Omental fat pad (tissue), 4 donors: Measurements from ENCODE around the gene CPLANE1. TPM values are rescaled to one million over a fixed set of nuclear protein-coding genes. Genes with fewer than 3 reads are reported as not detected.

Source experiments
- ATAC-seq: fragments of 150-250 bp; one replicate; pipeline ENCODE4 v1.9.1; 2016; ENCODE audit warnings: mild to moderate bottlenecking, moderate library complexity; ENCODE audit not compliant: low FRiP score
- DNase-seq: peaks from one replicate; pipeline ENCODE4 v3.0.0-alpha.2; 2019; ENCODE audit warnings: low spot score
- total RNA-seq, 4 donors: library from RNA; depleted of rRNA; stranded (reverse); fragments of >200 nt; gene quantifications; one replicate each; pipeline ENCODE4 v1.1.0, GENCODE V29; 2016
- TF ChIP-seq, protein P1 (sequence below), 3 donors: fragments of 450-650 bp; IDR thresholded peaks; one replicate each; pipeline ENCODE4 v1.5.1; 2016 to 2017; ENCODE audit warnings: antibody characterized with exemption in 3 of 3, mild to moderate bottlenecking in 3 of 3, moderate library complexity in 2 of 3

CPLANE1 gene
- total RNA-seq, 4 donors from 2014 or later, result 15.9 to 32.6 (median 27.1) TPM

DNA sequence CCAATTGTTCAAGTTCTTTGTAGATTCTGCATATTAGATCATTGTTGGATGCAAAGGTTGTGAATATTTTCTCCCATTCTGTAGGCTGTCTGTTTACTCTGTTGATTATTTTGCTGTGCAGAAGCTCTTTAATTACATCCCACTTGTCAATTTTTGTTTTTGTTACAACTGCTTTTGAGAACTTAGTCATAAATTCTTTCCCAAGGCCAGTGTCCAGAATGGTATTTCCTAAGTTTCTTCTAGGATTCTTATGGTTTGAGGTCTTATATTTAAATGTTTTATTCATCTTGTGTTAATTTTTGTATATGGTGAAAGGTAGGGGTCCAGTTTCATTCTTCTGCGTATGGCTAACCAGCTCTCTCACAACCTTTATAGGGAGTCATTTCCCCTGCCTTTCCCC lies 116.5 kb downstream of the CPLANE1 start:
- TF ChIP-seq, protein P1, sequence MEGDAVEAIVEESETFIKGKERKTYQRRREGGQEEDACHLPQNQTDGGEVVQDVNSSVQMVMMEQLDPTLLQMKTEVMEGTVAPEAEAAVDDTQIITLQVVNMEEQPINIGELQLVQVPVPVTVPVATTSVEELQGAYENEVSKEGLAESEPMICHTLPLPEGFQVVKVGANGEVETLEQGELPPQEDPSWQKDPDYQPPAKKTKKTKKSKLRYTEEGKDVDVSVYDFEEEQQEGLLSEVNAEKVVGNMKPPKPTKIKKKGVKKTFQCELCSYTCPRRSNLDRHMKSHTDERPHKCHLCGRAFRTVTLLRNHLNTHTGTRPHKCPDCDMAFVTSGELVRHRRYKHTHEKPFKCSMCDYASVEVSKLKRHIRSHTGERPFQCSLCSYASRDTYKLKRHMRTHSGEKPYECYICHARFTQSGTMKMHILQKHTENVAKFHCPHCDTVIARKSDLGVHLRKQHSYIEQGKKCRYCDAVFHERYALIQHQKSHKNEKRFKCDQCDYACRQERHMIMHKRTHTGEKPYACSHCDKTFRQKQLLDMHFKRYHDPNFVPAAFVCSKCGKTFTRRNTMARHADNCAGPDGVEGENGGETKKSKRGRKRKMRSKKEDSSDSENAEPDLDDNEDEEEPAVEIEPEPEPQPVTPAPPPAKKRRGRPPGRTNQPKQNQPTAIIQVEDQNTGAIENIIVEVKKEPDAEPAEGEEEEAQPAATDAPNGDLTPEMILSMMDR (IDR thresholded peaks at IDR 0.05), result no peak
- DNase-seq (no peak), ATAC-seq (no peak)

DNA sequence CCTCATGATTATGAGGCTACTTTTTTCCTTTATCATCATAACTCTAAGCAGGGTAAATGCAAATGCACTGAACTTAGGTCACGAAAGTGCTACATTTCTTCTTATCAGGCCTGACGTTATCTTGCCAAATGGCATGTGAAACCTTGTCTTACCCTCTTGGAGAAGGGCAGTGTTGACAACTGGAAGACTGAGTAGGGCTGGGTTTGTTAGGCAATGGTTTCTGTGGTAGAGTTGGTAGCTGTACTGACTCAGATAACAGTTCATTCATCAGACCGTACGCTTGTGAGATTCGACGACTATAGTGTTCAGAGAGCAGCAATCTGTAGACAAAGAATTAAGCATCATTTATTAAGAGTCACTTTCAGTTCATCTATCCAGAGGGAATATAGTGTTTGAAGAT lies 127.7 kb downstream of the CPLANE1 start:
- ATAC-seq (no peak), DNase-seq (no peak)
- TF ChIP-seq, protein P1 (IDR thresholded peaks at IDR 0.05), result no peak

DNA sequence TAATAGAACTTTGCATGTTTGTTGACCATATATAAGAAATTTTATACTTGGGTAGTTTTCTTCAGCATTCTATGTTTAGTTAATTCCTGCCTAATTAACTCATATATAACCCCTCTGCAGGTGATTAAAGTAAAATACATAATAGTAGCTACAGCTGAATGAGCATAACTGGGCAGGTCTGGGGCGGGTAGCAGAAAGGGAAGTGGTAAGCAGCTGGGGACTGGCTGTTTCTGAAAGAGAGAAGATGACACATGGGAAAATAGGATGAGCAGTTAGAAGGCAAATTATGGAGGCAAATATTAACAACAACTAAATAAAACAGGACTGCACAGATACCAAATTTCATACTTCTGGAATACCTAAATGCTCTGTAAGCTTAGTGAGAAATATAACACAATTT lies 128.1 kb downstream of the CPLANE1 start:
- ATAC-seq, result no peak
- TF ChIP-seq, protein P1 (IDR thresholded peaks at IDR 0.05), result no peak
- DNase-seq, result no peak

DNA sequence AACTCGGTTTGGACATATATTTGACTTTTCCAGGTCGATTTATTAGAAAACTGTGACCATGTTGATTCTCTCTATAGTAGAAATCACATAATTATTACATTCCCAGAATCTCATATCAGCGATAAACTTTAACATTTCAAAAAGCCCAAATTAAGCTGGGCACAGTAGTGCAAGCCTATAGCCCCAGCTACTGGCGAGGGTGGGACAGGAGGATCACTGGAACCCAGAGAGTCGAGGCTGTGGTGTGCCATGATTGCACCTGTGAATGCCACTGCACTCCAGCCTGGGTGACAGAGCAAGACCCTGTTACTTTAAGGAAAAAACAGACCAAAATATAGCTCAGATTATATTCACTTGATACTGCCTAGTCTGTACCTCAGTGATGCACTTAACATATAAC lies 128.9 kb downstream of the CPLANE1 start:
- ATAC-seq (no peak), DNase-seq (no peak)
- TF ChIP-seq, protein P1 (IDR thresholded peaks at IDR 0.05), result no peak

GRCh38 chr5:37116359-37116758 lies 132.8 kb downstream of the CPLANE1 start:
- TF ChIP-seq, protein P1 (IDR thresholded peaks at IDR 0.05), result no peak
- DNase-seq (no peak), ATAC-seq (no peak)

- no peak for DNase-seq
- TF ChIP-seq, protein P1 (IDR thresholded peaks at IDR 0.05), result no peak
- ATAC-seq, result no peak
These were observed 136.7 kb downstream of the CPLANE1 start for GRCh38 chr5:37112383-37112991.
